HG03378 (cell line): ENCODE measurements around the gene PDYN.
"Not testable (repeated sequence)": the region's sequence is repeated elsewhere in the genome, so short reads cannot be mapped to it uniquely, and the experiment has no call there.

Experiments
- ATAC-seq: cut with Tn5 transposase; IDR thresholded peaks from one replicate; pipeline ENCODE4 v1.9.1; 2021; ENCODE audit warnings: mild to moderate bottlenecking, moderate library complexity; ENCODE audit not compliant: unreplicated experiment

The PDYN gene

GRCh38 chr20:1993986-1994385 lies at the start of gene PDYN:
TSS of gene PDYN (minus strand) at chr20:1994058. CDS start at chr20:1983084, 10,974 bp downstream.
- ATAC-seq, result no peak

- no peak for ATAC-seq
These were observed 48.5 kb upstream of the PDYN start for GRCh38 chr20:2042400-2042799.

GRCh38 chr20:2038161-2038560 lies 44.3 kb upstream of the PDYN start:
- ATAC-seq, result no peak

- no peak for ATAC-seq
These were observed 43.5 kb upstream of the PDYN start for GRCh38 chr20:2037296-2037914.

- not testable (repeated sequence) for ATAC-seq
These were observed 42.5 kb upstream of the PDYN start for GRCh38 chr20:2036357-2036756.

GRCh38 chr20:2032168-2032567 lies 38.3 kb upstream of the PDYN start:
- ATAC-seq, result no peak

- no peak for ATAC-seq
These were observed 32.7 kb upstream of the PDYN start for GRCh38 chr20:2026514-2026913.

- ATAC-seq, result no peak
These were observed 32.1 kb upstream of the PDYN start for GRCh38 chr20:2026004-2026403.

- ATAC-seq, result no peak
These were observed 29.3 kb upstream of the PDYN start for GRCh38 chr20:2023151-2023550.

- ATAC-seq, result no peak
These were observed 28.3 kb upstream of the PDYN start for GRCh38 chr20:2022163-2022562.

- ATAC-seq, result no peak
These were observed 16.7 kb upstream of the PDYN start for GRCh38 chr20:2010533-2010932.

GRCh38 chr20:2006452-2007361 lies 12.8 kb upstream of the PDYN start:
- ATAC-seq, result no peak

- no peak for ATAC-seq
These were observed 12.1 kb upstream of the PDYN start for GRCh38 chr20:2005831-2006426.

- ATAC-seq, result no peak
These were observed 11.5 kb upstream of the PDYN start for GRCh38 chr20:2005359-2005758.

GRCh38 chr20:2004171-2004570 lies 10.3 kb upstream of the PDYN start:
- no peak for ATAC-seq

- no peak for ATAC-seq
These were observed 8.5 kb upstream of the PDYN start for GRCh38 chr20:2002365-2002764.

GRCh38 chr20:2001119-2001518 lies 7.3 kb upstream of the PDYN start:
- no peak for ATAC-seq

- no peak for ATAC-seq
These were observed 6.4 kb upstream of the PDYN start for GRCh38 chr20:2000285-2000684.

- ATAC-seq, result no peak
These were observed 4.9 kb upstream of the PDYN start for GRCh38 chr20:1998715-1999114.

GRCh38 chr20:1998193-1998520 lies 4.3 kb upstream of the PDYN start:
- no peak for ATAC-seq

- no peak for ATAC-seq
These were observed 3.8 kb upstream of the PDYN start for GRCh38 chr20:1997483-1998192.
